HTERT RPE-1 (cell line): ENCODE measurements around the gene RGS3.
"Not testable (repeated sequence)": the region's sequence is repeated elsewhere in the genome, so short reads cannot be mapped to it uniquely, and the experiment has no call there.

Experiments used
- in situ Hi-C: fragments of 300-500 bp; cut with MboI; formaldehyde crosslinking; loops from 4 replicates; pipeline ENCODE4 v1.14.3; 2020; ENCODE audit warnings: low sequenced_read_pairs

RGS3 gene

GRCh38 chr9:113486327-113486726 lies 22.8 kb downstream of the RGS3 start:
- in situ Hi-C loops: no loop called here

- in situ Hi-C loops: no loop called here
Observed at GRCh38 chr9:113488071-113488470, 24.5 kb downstream of the RGS3 start.

- in situ Hi-C loops: no loop called here
Observed at GRCh38 chr9:113488490-113488889, 25.0 kb downstream of the RGS3 start.

- in situ Hi-C loops: not testable (repeated sequence)
Observed at GRCh38 chr9:113491147-113491546, 27.6 kb downstream of the RGS3 start.

- in situ Hi-C loops: no loop called here
Observed at GRCh38 chr9:113492343-113493202, 29.0 kb downstream of the RGS3 start.

GRCh38 chr9:113493203-113493520 lies 29.6 kb downstream of the RGS3 start:
- in situ Hi-C loops: no loop called here

- in situ Hi-C loops: no loop called here
Observed at GRCh38 chr9:113495526-113495925, 32.0 kb downstream of the RGS3 start.

GRCh38 chr9:113497051-113497450 lies 33.5 kb downstream of the RGS3 start:
- in situ Hi-C loops: no loop called here

- in situ Hi-C loops: no loop called here
Observed at GRCh38 chr9:113499153-113499875, 35.8 kb downstream of the RGS3 start.

- in situ Hi-C loops: no loop called here
Observed at GRCh38 chr9:113499876-113500497, 36.5 kb downstream of the RGS3 start.

- in situ Hi-C loops: no loop called here
Observed at GRCh38 chr9:113501129-113501686, 37.7 kb downstream of the RGS3 start.

GRCh38 chr9:113501852-113502251 lies 38.3 kb downstream of the RGS3 start:
- in situ Hi-C loops: no loop called here

- in situ Hi-C loops: no loop called here
Observed at GRCh38 chr9:113502427-113503034, 39.0 kb downstream of the RGS3 start.

- in situ Hi-C loops: no loop called here
Observed at GRCh38 chr9:113503131-113503541, 39.6 kb downstream of the RGS3 start.

- in situ Hi-C loops: no loop called here
Observed at GRCh38 chr9:113503613-113504211, 40.2 kb downstream of the RGS3 start.

GRCh38 chr9:113504725-113505590 lies 41.4 kb downstream of the RGS3 start:
- in situ Hi-C loops: no loop called here

GRCh38 chr9:113506090-113506589 lies 42.6 kb downstream of the RGS3 start:
- in situ Hi-C loops: no loop called here

GRCh38 chr9:113507256-113507655 lies 43.7 kb downstream of the RGS3 start:
- in situ Hi-C loops: no loop called here

GRCh38 chr9:113508111-113508749 lies 44.7 kb downstream of the RGS3 start:
- in situ Hi-C loops: no loop called here
